H9 (cell line): Measurements from ENCODE around the gene ABCC11. TPM values are rescaled to one million over a fixed set of nuclear protein-coding genes. Genes with fewer than 3 reads are reported as not detected.

Experiments
- DNase-seq: peaks from one replicate; pipeline ENCODE4 v3.0.0-alpha.2; 2017
- H2AFZ ChIP-seq: one replicate; pipeline ENCODE4 v1.6.1; 2013; ENCODE audit warnings: mild to moderate bottlenecking, low read length, control low read depth, moderate library complexity
- H2AK5ac ChIP-seq: 2 replicates; pipeline ENCODE4 v1.6.1; 2013; ENCODE audit warnings: low read length, control low read depth, mixed read lengths; ENCODE audit not compliant: insufficient read length
- H2BK120ac ChIP-seq: one replicate; pipeline ENCODE4 v1.6.1; 2013; ENCODE audit warnings: low read depth, mild to moderate bottlenecking, low read length, control low read depth, inconsistent platforms; ENCODE audit not compliant: poor library complexity, severe bottlenecking
- H2BK12ac ChIP-seq: 2 replicates; pipeline ENCODE4 v1.6.1; 2013; ENCODE audit warnings: low read length, control low read depth, mixed read lengths, low read depth; ENCODE audit not compliant: insufficient read length
- H2BK15ac ChIP-seq: 2 replicates; pipeline ENCODE4 v1.6.1; 2013; ENCODE audit warnings: low read depth, low read length, control low read depth
- H2BK20ac ChIP-seq: one replicate; pipeline ENCODE4 v1.6.1; 2013; ENCODE audit warnings: low read depth, mild to moderate bottlenecking, low read length, control low read depth, inconsistent platforms; ENCODE audit not compliant: poor library complexity, severe bottlenecking
- H2BK5ac ChIP-seq: 2 replicates; pipeline ENCODE4 v1.6.1; 2013; ENCODE audit warnings: low read length, control low read depth, mixed read lengths; ENCODE audit not compliant: insufficient read length
- H3K14ac ChIP-seq: 2 replicates; pipeline ENCODE4 v1.6.1; 2013; ENCODE audit warnings: low read length, control low read depth; ENCODE audit not compliant: insufficient read depth
- H3K18ac ChIP-seq: 2 replicates; pipeline ENCODE4 v1.6.1; 2013; ENCODE audit warnings: low read depth, mild to moderate bottlenecking, mixed read lengths, low read length, control low read depth; ENCODE audit not compliant: insufficient read length
- H3K23ac ChIP-seq: 2 replicates; pipeline ENCODE4 v1.6.1; 2013; ENCODE audit warnings: low read length, control low read depth, mixed read lengths, low read depth; ENCODE audit not compliant: insufficient read length
- H3K23me2 ChIP-seq: 2 replicates; pipeline ENCODE4 v1.6.1; 2013; ENCODE audit warnings: low read depth, mild to moderate bottlenecking, mixed read lengths, low read length, control low read depth; ENCODE audit not compliant: insufficient read length, poor library complexity, severe bottlenecking
- H3K27ac ChIP-seq: 2 replicates; pipeline ENCODE4 v1.5.1; 2013; ENCODE audit warnings: low read length, control low read depth, mixed read lengths, low read depth; ENCODE audit not compliant: insufficient read length
- H3K27me3 ChIP-seq: 2 replicates; pipeline ENCODE4 v1.6.1; 2013; ENCODE audit warnings: low read length, control low read depth, inconsistent platforms; ENCODE audit not compliant: insufficient read depth
- H3K4ac ChIP-seq: 2 replicates; pipeline ENCODE4 v1.6.1; 2013; ENCODE audit warnings: low read depth, mild to moderate bottlenecking, control low read depth, inconsistent platforms, low read length, moderate library complexity
- H3K4me1 ChIP-seq: 2 replicates; pipeline ENCODE4 v1.6.1; 2013; ENCODE audit warnings: low read length, control low read depth, inconsistent platforms; ENCODE audit not compliant: insufficient read depth
- H3K4me2 ChIP-seq: 2 replicates; pipeline ENCODE4 v1.6.1; 2013; ENCODE audit warnings: low read length, control low read depth, mixed read lengths; ENCODE audit not compliant: insufficient read length, insufficient read depth
- H3K56ac ChIP-seq: 2 replicates; pipeline ENCODE4 v1.6.1; 2013; ENCODE audit warnings: low read depth, mild to moderate bottlenecking, mixed read lengths, low read length, control low read depth; ENCODE audit not compliant: insufficient read length
- H3K79me1 ChIP-seq: 2 replicates; pipeline ENCODE4 v1.6.1; 2013; ENCODE audit warnings: low read depth, mild to moderate bottlenecking, moderate library complexity, low read length, control low read depth, inconsistent platforms; ENCODE audit not compliant: insufficient read depth, poor library complexity, severe bottlenecking
- H3K79me2 ChIP-seq: 2 replicates; pipeline ENCODE4 v1.6.1; 2013; ENCODE audit warnings: low read length, control low read depth, inconsistent platforms; ENCODE audit not compliant: insufficient read depth
- H3K9ac ChIP-seq: 2 replicates; pipeline ENCODE4 v1.6.1; 2013; ENCODE audit warnings: low read length, control low read depth, mixed read lengths; ENCODE audit not compliant: insufficient read length; ENCODE audit errors: extremely low read depth
- H3K9me3 ChIP-seq: one replicate; pipeline ENCODE4 v1.6.1; 2013; ENCODE audit warnings: low read depth, low read length, inconsistent platforms; ENCODE audit not compliant: control insufficient read depth
- H3T11ph ChIP-seq: one replicate; pipeline ENCODE4 v1.6.1; 2013; ENCODE audit warnings: mild to moderate bottlenecking, low read length, control low read depth, inconsistent platforms
- H4K20me1 ChIP-seq: one replicate; pipeline ENCODE4 v1.6.1; 2013; ENCODE audit not compliant: control insufficient read depth, insufficient read length, insufficient read depth
- H4K5ac ChIP-seq: 2 replicates; pipeline ENCODE4 v1.6.1; 2013; ENCODE audit warnings: low read depth, mild to moderate bottlenecking, mixed read lengths, low read length, control low read depth; ENCODE audit not compliant: insufficient read length
- H4K8ac ChIP-seq: replicated peaks from 2 replicates; pipeline ENCODE4 v1.6.1; 2013; ENCODE audit warnings: low read length, control low read depth, mixed read lengths, low read depth; ENCODE audit not compliant: insufficient read length
- H4K91ac ChIP-seq: 2 replicates; pipeline ENCODE4 v1.6.1; 2013; ENCODE audit warnings: low read depth, mild to moderate bottlenecking, moderate library complexity, mixed read lengths, low read length, control low read depth; ENCODE audit not compliant: insufficient read length
- H3K27ac Mint-ChIP-seq, 3 experiments: 2 replicates in 2 of 3; 3 replicates in 1 of 3; pipeline ENCODE4 v1.8.0; 2020 to 2021; ENCODE audit warnings: mixed read lengths in 3 of 3, mild to moderate bottlenecking in 1 of 3, moderate library complexity in 1 of 3
- H3K27me3 Mint-ChIP-seq: 2 replicates; pipeline ENCODE4 v1.8.0; 2021; ENCODE audit warnings: low read depth, mild to moderate bottlenecking, moderate library complexity, mixed read lengths
- H3K36me3 Mint-ChIP-seq, 3 experiments: 2 replicates in 2 of 3; 3 replicates in 1 of 3; pipeline ENCODE4 v1.8.0; 2020 to 2021; ENCODE audit warnings: low read depth in 3 of 3, mixed read lengths in 3 of 3; ENCODE audit not compliant: insufficient read depth in 1 of 3
- H3K4me1 Mint-ChIP-seq, 2 experiments: 2 replicates each; pipeline ENCODE4 v1.8.0; 2020; ENCODE audit warnings: mixed read lengths in 2 of 2
- H3K4me3 Mint-ChIP-seq, 2 experiments: 2 replicates in 1 of 2; 3 replicates in 1 of 2; pipeline ENCODE4 v1.8.0; 2020 to 2021; ENCODE audit warnings: mild to moderate bottlenecking in 2 of 2, mixed read lengths in 2 of 2, moderate library complexity in 1 of 2
- H3K9me3 Mint-ChIP-seq, 2 experiments: 2 replicates in 1 of 2; 3 replicates in 1 of 2; pipeline ENCODE4 v1.8.0; 2020; ENCODE audit warnings: mild to moderate bottlenecking in 2 of 2, mixed read lengths in 2 of 2, moderate library complexity in 1 of 2
- CTCF ChIP-seq: fragments of 200-600 bp; sonication (generic); conservative IDR thresholded peaks from 3 replicates; pipeline ENCODE4 v1.8.0; 2021; ENCODE audit warnings: antibody characterized with exemption, mild to moderate bottlenecking
- WGBS: extraction: QIAGEN DNeasy Blood & Tissue Kit; methylation state at CpG from one replicate; pipeline ENCODE4 v1.1.7; 2013; ENCODE audit warnings: missing lambda C conversion rate, low lambda C conversion rate, mixed read lengths; ENCODE audit not compliant: insufficient read length; ENCODE audit errors: extremely low coverage; 5-methylcytosine and 5-hydroxymethylcytosine counted together
- total RNA-seq: library from RNA; stranded (reverse); gene quantifications from 2 replicates; pipeline ENCODE4 v1.2.1, GENCODE V29; 2021

Gene ABCC11
- total RNA-seq, 1 experiment from 2014 or later = 0.33 TPM

- no peaks in the 10 kb centered on the region; a peak in 1 of 7 replicates for H3K36me3 Mint-ChIP-seq
- Histone ChIP-seq H3K27me3 (no peaks in the 10 kb centered on the region), H3K4ac (no peak overlapping the region), H4K5ac (no peak overlapping the region), H3K79me1 (no peaks in the 10 kb centered on the region), H3K4me1 (no peaks in the 10 kb centered on the region), H3K27ac (no peak overlapping the region), H4K20me1 (no peaks in the 10 kb centered on the region), H3K14ac (no peak overlapping the region), H3K4me2 (no peak overlapping the region), H2BK5ac (no peak overlapping the region), H2BK12ac (no peak overlapping the region), H2BK20ac (no peak overlapping the region), H4K91ac (no peak overlapping the region), H2BK120ac (no peak overlapping the region), H2AK5ac (no peak overlapping the region), H3K79me2 (no peaks in the 10 kb centered on the region), H3T11ph (no peak overlapping the region), H3K23me2 (no peaks in the 10 kb centered on the region), H3K56ac (no peak overlapping the region), H3K18ac (no peak overlapping the region), H3K9me3 (no peaks in the 10 kb centered on the region), H3K9ac (no peak overlapping the region), H4K8ac (no peak overlapping the region), H3K23ac (no peak overlapping the region), H2BK15ac (no peak overlapping the region), H2AFZ (no peak overlapping the region)
- H3K9me3 Mint-ChIP-seq = no peaks in the 10 kb centered on the region; a peak in 1 of 5 replicates
- H3K27me3 Mint-ChIP-seq = peaks cover 4% of the 10 kb centered on the region; the same call in 1 of the 2 replicates
- DNase-seq = no peak
- H3K4me1 Mint-ChIP-seq = peaks cover 10 to 17% of the 10 kb centered on the region in 2 experiments
- no peak overlapping the region for H3K4me3 Mint-ChIP-seq
- no peak for TF ChIP-seq CTCF
- no CpG with 5 or more reads among the region's 9 CpGs for WGBS
- H3K27ac Mint-ChIP-seq = no peak overlapping the region
These were observed 84.4 kb downstream of the ABCC11 start for GRCh38 chr16:48162839-48163410.
